ENCODE measurements around the gene METTL4. TPM values are rescaled to one million over a fixed set of nuclear protein-coding genes. Genes with fewer than 3 reads are reported as not detected.

METTL4 gene
- total and polyA plus RNA-seq, 9 of the 15 experiments (the other 6 are each of a cell fraction or from before 2014, with no cell fraction given): 7.9 to 32.8 (median 22.1) TPM

GRCh38 chr18:2569338-2570207 lies 1.7 kb downstream of the METTL4 start (continued):
- TF ChIP-seq, protein P1, sequence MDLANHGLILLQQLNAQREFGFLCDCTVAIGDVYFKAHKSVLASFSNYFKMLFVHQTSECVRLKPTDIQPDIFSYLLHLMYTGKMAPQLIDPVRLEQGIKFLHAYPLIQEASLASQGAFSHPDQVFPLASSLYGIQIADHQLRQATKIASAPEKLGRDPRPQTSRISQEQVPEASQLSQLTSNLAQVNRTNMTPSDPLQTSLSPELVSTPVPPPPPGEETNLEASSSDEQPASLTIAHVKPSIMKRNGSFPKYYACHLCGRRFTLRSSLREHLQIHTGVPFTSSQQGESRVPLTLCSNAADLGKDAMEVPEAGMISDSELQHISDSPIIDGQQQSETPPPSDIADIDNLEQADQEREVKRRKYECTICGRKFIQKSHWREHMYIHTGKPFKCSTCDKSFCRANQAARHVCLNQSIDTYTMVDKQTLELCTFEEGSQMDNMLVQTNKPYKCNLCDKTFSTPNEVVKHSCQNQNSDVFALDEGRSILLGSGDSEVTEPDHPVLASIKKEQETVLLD (IDR thresholded peaks at IDR 0.05): no peak; the same call in 1 of the 2 replicates
- peak in 1 of 2 experiments; percentile 67; a peak in 3 of 4 replicates for TF ChIP-seq RCOR1 (IDR thresholded peaks at IDR 0.05; ENCODE audit: borderline replicate concordance in 1 of 2, low read depth in 2 of 2, low read length in 2 of 2)
- peak in 1 of 2 experiments; percentile 77; a peak in 2 of 4 replicates for TF ChIP-seq HDAC1 (IDR thresholded peaks at IDR 0.05)
- TF ChIP-seq ZNF316 (IDR thresholded peaks at IDR 0.05): peak; percentile 93
- peak; percentile 62; the same call in 1 of the 2 replicates for TF ChIP-seq MTA3 (IDR thresholded peaks at IDR 0.05; ENCODE audit: borderline replicate concordance)
- TF ChIP-seq, protein P2, sequence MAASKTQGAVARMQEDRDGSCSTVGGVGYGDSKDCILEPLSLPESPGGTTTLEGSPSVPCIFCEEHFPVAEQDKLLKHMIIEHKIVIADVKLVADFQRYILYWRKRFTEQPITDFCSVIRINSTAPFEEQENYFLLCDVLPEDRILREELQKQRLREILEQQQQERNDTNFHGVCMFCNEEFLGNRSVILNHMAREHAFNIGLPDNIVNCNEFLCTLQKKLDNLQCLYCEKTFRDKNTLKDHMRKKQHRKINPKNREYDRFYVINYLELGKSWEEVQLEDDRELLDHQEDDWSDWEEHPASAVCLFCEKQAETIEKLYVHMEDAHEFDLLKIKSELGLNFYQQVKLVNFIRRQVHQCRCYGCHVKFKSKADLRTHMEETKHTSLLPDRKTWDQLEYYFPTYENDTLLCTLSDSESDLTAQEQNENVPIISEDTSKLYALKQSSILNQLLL (CRISPR knock-in tag; IDR thresholded peaks at IDR 0.05; ENCODE audit: borderline replicate concordance): no peak
- TF ChIP-seq ZEB2 (IDR thresholded peaks at IDR 0.05): 0 out of 2 replicates have a peak, but pooled peaks have one; percentile 17
- TF ChIP-seq ERF (CRISPR knock-in tag; IDR thresholded peaks at IDR 0.05): no peak
- TF ChIP-seq, protein P3, sequence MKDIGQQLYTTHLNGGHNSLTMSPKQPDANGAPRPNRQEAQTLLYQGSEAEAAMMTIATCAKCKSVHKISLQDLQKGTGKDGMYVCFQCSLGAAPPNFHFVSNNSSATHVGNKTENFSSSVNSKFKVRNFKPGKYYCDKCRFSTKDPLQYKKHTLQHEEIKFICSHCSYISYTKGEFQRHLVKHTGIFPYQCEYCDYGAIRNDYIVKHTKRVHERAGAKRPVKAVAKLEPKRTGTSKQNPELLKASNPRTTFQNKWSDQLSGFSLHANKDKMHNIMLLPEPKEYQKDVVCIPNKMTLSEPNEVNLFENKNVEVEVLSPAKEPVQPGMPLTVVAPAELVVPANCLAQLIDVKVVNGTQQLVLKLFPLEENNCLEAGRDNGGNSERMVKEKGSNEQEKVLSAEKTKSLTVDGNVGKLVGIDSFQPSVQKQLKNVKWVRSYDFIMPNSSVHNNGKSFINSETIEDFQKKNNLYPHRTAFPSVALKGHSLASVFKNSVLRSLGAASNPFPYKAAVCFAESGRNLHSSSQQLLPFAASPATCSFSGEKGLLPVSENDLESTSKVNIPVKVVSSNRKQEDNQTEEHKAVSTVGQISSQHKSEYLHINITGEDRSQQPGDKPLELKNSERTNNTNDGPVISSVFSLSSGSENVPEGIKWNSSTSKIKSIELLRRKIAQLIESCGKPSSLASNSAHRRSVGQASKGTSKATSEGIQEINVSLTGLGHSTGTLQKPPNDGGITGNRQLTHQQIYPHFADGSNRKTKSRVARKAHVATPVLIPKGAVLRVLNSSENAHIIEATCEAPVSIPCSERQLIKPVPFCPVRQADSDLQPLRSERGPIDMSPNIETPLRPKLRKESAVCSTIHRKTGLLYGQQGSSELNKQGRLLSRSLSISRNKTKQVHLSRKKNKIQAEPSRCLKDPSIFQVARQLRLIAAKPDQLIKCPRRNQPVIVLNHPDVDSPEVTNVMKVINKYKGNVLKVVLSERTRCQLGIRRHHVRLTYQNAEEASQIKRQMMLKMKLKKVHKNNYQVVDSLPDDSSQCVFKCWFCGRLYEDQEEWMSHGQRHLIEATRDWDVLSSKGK (CRISPR knock-in tag; IDR thresholded peaks at IDR 0.05): no peak
- TF ChIP-seq POLR2AphosphoS5 (IDR thresholded peaks at IDR 0.05; ENCODE audit: control insufficient read depth, insufficient read depth, low read depth, low read length): 0 out of 2 replicates have a peak, but pooled peaks have one; percentile 48
- TF ChIP-seq FOXP1 (CRISPR knock-in tag; IDR thresholded peaks at IDR 0.05): no peak
- no peak for TF ChIP-seq ZNF395 (CRISPR knock-in tag; IDR thresholded peaks at IDR 0.05)
- no peak for TF ChIP-seq CSDE1 (IDR thresholded peaks at IDR 0.05)
- no peak for TF ChIP-seq ZFPM2 (CRISPR knock-in tag; IDR thresholded peaks at IDR 0.05)
- TF ChIP-seq RBM25 (IDR thresholded peaks at IDR 0.05; ENCODE audit: low read depth, low read length, severe bottlenecking): no peak
- TF ChIP-seq MAFG (tag; conservative IDR thresholded peaks at IDR 0.05): peak; percentile 87
- peak; percentile 36; the same call in 1 of the 2 replicates for TF ChIP-seq CBFA2T3 (IDR thresholded peaks at IDR 0.05)
- TF ChIP-seq TEAD1 (CRISPR knock-in tag; IDR thresholded peaks at IDR 0.05): peak in 1 of 2 experiments; percentile 26; a peak in 1 of 4 replicates
- TF ChIP-seq L3MBTL2 (IDR thresholded peaks at IDR 0.05): peak; percentile 23; the same call in 1 of the 2 replicates
- TF ChIP-seq SMC3 (conservative IDR thresholded peaks at IDR 0.05; ENCODE audit: insufficient read depth, low read depth, low read length): no peak

Data from K562 (cell line).